ENCODE results near the gene PTGIS. TPM values are rescaled to one million over a fixed set of nuclear protein-coding genes. Genes with fewer than 3 reads are reported as not detected.

The PTGIS gene
- total RNA-seq, 2 experiments from 2014 or later: 1.9 to 2.5 TPM

- POLR2A ChIA-PET: interaction anchor here (1.0 kb wide), 1 partner anchor 70 kb away, joined by 3 read pairs; no protein-coding TSS in a partner anchor
- ATAC-seq: no peak
- Mint-ChIP-seq H3K36me3 (ENCODE audit: low read depth) (peaks cover 20% of the 10 kb centered on the region), H3K27ac (no peak overlapping the region), H3K27me3 (ENCODE audit: low read depth) (no peaks in the 10 kb centered on the region), H3K4me3 (no peak overlapping the region), H3K9me3 (ENCODE audit: insufficient read depth) (peaks cover 2% of the 10 kb centered on the region), H3K4me1 (ENCODE audit: low read depth) (peaks cover 34% of the 10 kb centered on the region)
- no peak for DNase-seq
- CTCF ChIA-PET: interaction anchor here (0.9 to 11.9 kb wide), 9 partner anchors 29 to 323 kb away, joined by 3 to 459 read pairs (median 18); no protein-coding TSS in a partner anchor
Measured at GRCh38 chr20:49540232-49540620, 27.7 kb downstream of the PTGIS start.

- CTCF ChIA-PET: interaction anchor here (1.2 to 11.9 kb wide), 8 partner anchors 17 to 322 kb away, joined by 3 to 459 read pairs (median 18); no protein-coding TSS in a partner anchor
- POLR2A ChIA-PET: interaction anchor here (1.0 kb wide), 1 partner anchor 71 kb away, joined by 3 read pairs; no protein-coding TSS in a partner anchor
- H3K9me3 Mint-ChIP-seq (ENCODE audit: insufficient read depth): no peaks in the 10 kb centered on the region
- no peak overlapping the region for H3K4me3 Mint-ChIP-seq
- no peaks in the 10 kb centered on the region for H3K27me3 Mint-ChIP-seq (ENCODE audit: low read depth)
- H3K4me1 Mint-ChIP-seq (ENCODE audit: low read depth): peaks cover 39% of the 10 kb centered on the region
- ATAC-seq: no peak
- no peak for DNase-seq
- peaks cover 15% of the 10 kb centered on the region for H3K36me3 Mint-ChIP-seq (ENCODE audit: low read depth)
- H3K27ac Mint-ChIP-seq: no peak overlapping the region
Measured at GRCh38 chr20:49539481-49540231, 28.3 kb downstream of the PTGIS start.

- Mint-ChIP-seq H3K4me1 (ENCODE audit: low read depth) (peaks cover 43% of the 10 kb centered on the region), H3K4me3 (no peak overlapping the region), H3K27ac (no peak overlapping the region), H3K9me3 (ENCODE audit: insufficient read depth) (no peaks in the 10 kb centered on the region), H3K27me3 (ENCODE audit: low read depth) (no peaks in the 10 kb centered on the region), H3K36me3 (ENCODE audit: low read depth) (peaks cover 13% of the 10 kb centered on the region)
- DNase-seq (no peak), ATAC-seq (no peak)
- CTCF ChIA-PET: interaction anchor here (1.3 to 11.9 kb wide), 5 partner anchors 17 to 154 kb away, joined by 3 to 459 read pairs (median 4); no protein-coding TSS in a partner anchor
- POLR2A ChIA-PET: interaction anchor here (1.0 kb wide), 1 partner anchor 71 kb away, joined by 3 read pairs; no protein-coding TSS in a partner anchor
Measured at GRCh38 chr20:49538950-49539349, 29.0 kb downstream of the PTGIS start.

GRCh38 chr20:49534255-49534712 lies 33.7 kb downstream of the PTGIS start:
- ATAC-seq: peak; percentile 85
- Mint-ChIP-seq H3K9me3 (ENCODE audit: insufficient read depth) (no peaks in the 10 kb centered on the region), H3K4me1 (ENCODE audit: low read depth) (peaks cover 21% of the 10 kb centered on the region), H3K27ac (peak overlapping the region; percentile 81), H3K36me3 (ENCODE audit: low read depth) (peaks cover 3% of the 10 kb centered on the region), H3K4me3 (peak overlapping the region; percentile 34), H3K27me3 (ENCODE audit: low read depth) (peaks cover 6% of the 10 kb centered on the region)
- POLR2A ChIA-PET: interaction anchor here (0.6 kb wide), 1 partner anchor 26 kb away, joined by 3 read pairs; no protein-coding TSS in a partner anchor
- DNase-seq: peak; percentile 83
- CTCF ChIA-PET: interaction anchor here (0.6 to 2.2 kb wide), 27 partner anchors 8 to 315 kb away, joined by 3 to 22 read pairs (median 4); no protein-coding TSS in a partner anchor

- ATAC-seq: no peak
- H3K36me3 Mint-ChIP-seq (ENCODE audit: low read depth): no peaks in the 10 kb centered on the region
- H3K4me3 Mint-ChIP-seq: no peak overlapping the region
- H3K9me3 Mint-ChIP-seq (ENCODE audit: insufficient read depth): no peaks in the 10 kb centered on the region
- H3K4me1 Mint-ChIP-seq (ENCODE audit: low read depth): peaks cover 21% of the 10 kb centered on the region
- H3K27me3 Mint-ChIP-seq (ENCODE audit: low read depth): peaks cover 9% of the 10 kb centered on the region
- CTCF ChIA-PET: interaction anchor here (1.1 to 1.4 kb wide), 3 partner anchors 9 to 48 kb away, joined by 3 read pairs; no protein-coding TSS in a partner anchor
- no peak for DNase-seq
- POLR2A ChIA-PET: no interaction called here
- H3K27ac Mint-ChIP-seq: no peak overlapping the region
Measured at GRCh38 chr20:49532285-49532946, 35.5 kb downstream of the PTGIS start.

GRCh38 chr20:49529470-49529869 lies 38.5 kb downstream of the PTGIS start:
- peaks cover 12% of the 10 kb centered on the region for H3K9me3 Mint-ChIP-seq (ENCODE audit: insufficient read depth)
- ATAC-seq (no peak), DNase-seq (no peak)
- ChIA-PET CTCF (no interaction called here), POLR2A (no interaction called here)
- H3K4me3 Mint-ChIP-seq: no peak overlapping the region
- H3K4me1 Mint-ChIP-seq (ENCODE audit: low read depth): peaks cover 6% of the 10 kb centered on the region
- H3K27ac Mint-ChIP-seq: no peak overlapping the region
- H3K36me3 Mint-ChIP-seq (ENCODE audit: low read depth): no peaks in the 10 kb centered on the region
- H3K27me3 Mint-ChIP-seq (ENCODE audit: low read depth): peaks cover 20% of the 10 kb centered on the region

GRCh38 chr20:49526568-49526967 lies 41.4 kb downstream of the PTGIS start:
- DNase-seq (no peak), ATAC-seq (no peak)
- H3K4me1 Mint-ChIP-seq (ENCODE audit: low read depth): no peaks in the 10 kb centered on the region
- no peak overlapping the region for H3K27ac Mint-ChIP-seq
- no peak overlapping the region for H3K4me3 Mint-ChIP-seq
- ChIA-PET POLR2A (no interaction called here), CTCF (interaction anchor here (0.9 to 1.1 kb wide), 3 partner anchors 8 to 143 kb away, joined by 3 to 4 read pairs (median 3); no protein-coding TSS in a partner anchor)
- peaks cover 25% of the 10 kb centered on the region for H3K27me3 Mint-ChIP-seq (ENCODE audit: low read depth)
- H3K36me3 Mint-ChIP-seq (ENCODE audit: low read depth): peaks cover 2% of the 10 kb centered on the region
- H3K9me3 Mint-ChIP-seq (ENCODE audit: insufficient read depth): peaks cover 12% of the 10 kb centered on the region

- Mint-ChIP-seq H3K27me3 (ENCODE audit: low read depth) (peaks cover 25% of the 10 kb centered on the region), H3K9me3 (ENCODE audit: insufficient read depth) (peaks cover 12% of the 10 kb centered on the region), H3K4me1 (ENCODE audit: low read depth) (no peaks in the 10 kb centered on the region), H3K4me3 (no peak overlapping the region), H3K36me3 (ENCODE audit: low read depth) (peaks cover 2% of the 10 kb centered on the region), H3K27ac (no peak overlapping the region)
- CTCF ChIA-PET: interaction anchor here (0.9 to 1.1 kb wide), 4 partner anchors 9 to 142 kb away, joined by 3 to 4 read pairs (median 3); no protein-coding TSS in a partner anchor
- ATAC-seq (no peak), DNase-seq (no peak)
- POLR2A ChIA-PET: no interaction called here
Measured at GRCh38 chr20:49526056-49526455, 41.9 kb downstream of the PTGIS start.

GRCh38 chr20:49523767-49524360 lies 44.1 kb downstream of the PTGIS start:
- ChIA-PET CTCF (no interaction called here), POLR2A (no interaction called here)
- H3K36me3 Mint-ChIP-seq (ENCODE audit: low read depth): peaks cover 2% of the 10 kb centered on the region
- DNase-seq (no peak), ATAC-seq (no peak)
- H3K9me3 Mint-ChIP-seq (ENCODE audit: insufficient read depth): peaks cover 12% of the 10 kb centered on the region
- H3K4me1 Mint-ChIP-seq (ENCODE audit: low read depth): no peaks in the 10 kb centered on the region
- H3K4me3 Mint-ChIP-seq: no peak overlapping the region
- H3K27me3 Mint-ChIP-seq (ENCODE audit: low read depth): peaks cover 16% of the 10 kb centered on the region
- H3K27ac Mint-ChIP-seq: no peak overlapping the region

- Mint-ChIP-seq H3K27ac (no peak overlapping the region), H3K4me3 (no peak overlapping the region), H3K4me1 (ENCODE audit: low read depth) (no peaks in the 10 kb centered on the region), H3K9me3 (ENCODE audit: insufficient read depth) (peaks cover 12% of the 10 kb centered on the region), H3K36me3 (ENCODE audit: low read depth) (peaks cover 2% of the 10 kb centered on the region), H3K27me3 (ENCODE audit: low read depth) (peaks cover 9% of the 10 kb centered on the region)
- ATAC-seq (no peak), DNase-seq (no peak)
- CTCF ChIA-PET: interaction anchor here (0.7 to 2.8 kb wide), 2 partner anchors 13 to 137 kb away, joined by 3 to 8 read pairs; no protein-coding TSS in a partner anchor
- POLR2A ChIA-PET: no interaction called here
Measured at GRCh38 chr20:49521356-49521755, 46.6 kb downstream of the PTGIS start.

- Mint-ChIP-seq H3K36me3 (ENCODE audit: low read depth) (peaks cover 2% of the 10 kb centered on the region), H3K4me1 (ENCODE audit: low read depth) (no peaks in the 10 kb centered on the region), H3K4me3 (no peak overlapping the region), H3K27me3 (ENCODE audit: low read depth) (peaks cover 5% of the 10 kb centered on the region), H3K27ac (no peak overlapping the region), H3K9me3 (ENCODE audit: insufficient read depth) (peaks cover 3% of the 10 kb centered on the region)
- no peak for DNase-seq
- ChIA-PET CTCF (interaction anchor here (1.2 to 2.8 kb wide), 2 partner anchors 15 to 35 kb away, joined by 3 to 8 read pairs; no protein-coding TSS in a partner anchor), POLR2A (no interaction called here)
- ATAC-seq: no peak
Measured at GRCh38 chr20:49519777-49520359, 48.1 kb downstream of the PTGIS start.
